Natural killer cell (primary cell): Measurements from ENCODE around the gene CACNG4. TPM values are rescaled to one million over a fixed set of nuclear protein-coding genes. Genes with fewer than 3 reads are reported as not detected.

Experiments
- ATAC-seq, 3 donors: fragments of 150-1000 bp in 2 of 3; fragments of 200-7000 bp in 1 of 3; cut with Tn5 transposase; 1 replicate in 1 of 3; 2 replicates in 2 of 3; pipeline ENCODE4 v1.10.0; 2021; ENCODE audit warnings: mild to moderate bottlenecking in 2 of 3, moderate library complexity in 2 of 3
- DNase-seq, 2 donors: peaks; one replicate each; pipeline versions ENCODE4 v3.0.0 to v3.0.0-alpha.2; 2013 to 2021; ENCODE audit warnings: mixed read lengths in 1 of 2
- H3K27ac ChIP-seq: one replicate; pipeline ENCODE4 v1.5.1; 2013; ENCODE audit warnings: mild to moderate bottlenecking, low read length
- H3K27me3 ChIP-seq: one replicate; pipeline ENCODE4 v1.6.1; 2013; ENCODE audit warnings: low read length; ENCODE audit not compliant: control insufficient read depth, insufficient read depth
- H3K36me3 ChIP-seq: one replicate; pipeline ENCODE4 v1.6.1; 2013; ENCODE audit warnings: low read length; ENCODE audit not compliant: control insufficient read depth, insufficient read depth
- H3K4me1 ChIP-seq: one replicate; pipeline ENCODE4 v1.6.1; 2013; ENCODE audit warnings: low read length; ENCODE audit not compliant: control insufficient read depth, insufficient read depth
- H3K4me3 ChIP-seq: one replicate; pipeline ENCODE4 v1.5.1; 2013; ENCODE audit warnings: low read length
- H3K9me3 ChIP-seq: one replicate; pipeline ENCODE4 v1.6.1; 2013; ENCODE audit warnings: low read length; ENCODE audit not compliant: control insufficient read depth, insufficient read depth
- H3K27ac Mint-ChIP-seq, 2 donors: one replicate each; pipeline ENCODE4 v1.8.0; 2022; ENCODE audit warnings: mild to moderate bottlenecking in 2 of 2, mixed read lengths in 2 of 2, moderate library complexity in 1 of 2
- H3K27me3 Mint-ChIP-seq, 2 donors: one replicate each; pipeline ENCODE4 v1.8.0; 2022; ENCODE audit warnings: low read depth in 2 of 2, mixed read lengths in 2 of 2
- H3K36me3 Mint-ChIP-seq: one replicate; pipeline ENCODE4 v1.8.0; 2022; ENCODE audit warnings: mixed read lengths
- H3K4me1 Mint-ChIP-seq, 2 donors: one replicate each; pipeline ENCODE4 v1.8.0; 2022; ENCODE audit warnings: mixed read lengths in 2 of 2
- H3K4me3 Mint-ChIP-seq: one replicate; pipeline ENCODE4 v1.8.0; 2022; ENCODE audit warnings: mild to moderate bottlenecking, moderate library complexity, mixed read lengths
- H3K9me3 Mint-ChIP-seq, 2 donors: one replicate each; pipeline ENCODE4 v1.8.0; 2022; ENCODE audit warnings: mixed read lengths in 2 of 2
- WGBS: methylation state at CpG from one replicate; pipeline ENCODE4 v1.1.7; 2013; ENCODE audit warnings: missing lambda C conversion rate; ENCODE audit not compliant: insufficient coverage; 5-methylcytosine and 5-hydroxymethylcytosine counted together
- intact Hi-C: fragments of 100-400 bp; cut with micrococcal nuclease; formaldehyde crosslinking; loops from one replicate; pipeline ENCODE4 v1.14.2; 2022
- total RNA-seq, 4 donors: library from RNA; stranded (reverse); fragments of 120-200 nt in 1 of 4; gene quantifications; one replicate each; pipeline versions ENCODE4 v1.2.3 to v1.2.4, GENCODE V29; 2013 to 2022
- TF ChIP-seq, protein P1 (sequence below): fragments of 200-600 bp; IDR thresholded peaks from one replicate; pipeline ENCODE4 v1.8.0; 2022; ENCODE audit warnings: antibody characterized with exemption

Gene CACNG4
- total RNA-seq, 3 donors from 2014 or later (not counting 1 experiment from before 2014, with no cell fraction given) = not detected

GRCh38 chr17:67019809-67020208 lies 55.3 kb downstream of the CACNG4 start:
- Mint-ChIP-seq H3K27ac (no peak overlapping the region), H3K4me1 (no peaks in the 10 kb centered on the region), H3K9me3 (no peaks in the 10 kb centered on the region), H3K36me3 (no peaks in the 10 kb centered on the region), H3K4me3 (no peak overlapping the region), H3K27me3 (no peaks in the 10 kb centered on the region)
- TF ChIP-seq, protein P1, sequence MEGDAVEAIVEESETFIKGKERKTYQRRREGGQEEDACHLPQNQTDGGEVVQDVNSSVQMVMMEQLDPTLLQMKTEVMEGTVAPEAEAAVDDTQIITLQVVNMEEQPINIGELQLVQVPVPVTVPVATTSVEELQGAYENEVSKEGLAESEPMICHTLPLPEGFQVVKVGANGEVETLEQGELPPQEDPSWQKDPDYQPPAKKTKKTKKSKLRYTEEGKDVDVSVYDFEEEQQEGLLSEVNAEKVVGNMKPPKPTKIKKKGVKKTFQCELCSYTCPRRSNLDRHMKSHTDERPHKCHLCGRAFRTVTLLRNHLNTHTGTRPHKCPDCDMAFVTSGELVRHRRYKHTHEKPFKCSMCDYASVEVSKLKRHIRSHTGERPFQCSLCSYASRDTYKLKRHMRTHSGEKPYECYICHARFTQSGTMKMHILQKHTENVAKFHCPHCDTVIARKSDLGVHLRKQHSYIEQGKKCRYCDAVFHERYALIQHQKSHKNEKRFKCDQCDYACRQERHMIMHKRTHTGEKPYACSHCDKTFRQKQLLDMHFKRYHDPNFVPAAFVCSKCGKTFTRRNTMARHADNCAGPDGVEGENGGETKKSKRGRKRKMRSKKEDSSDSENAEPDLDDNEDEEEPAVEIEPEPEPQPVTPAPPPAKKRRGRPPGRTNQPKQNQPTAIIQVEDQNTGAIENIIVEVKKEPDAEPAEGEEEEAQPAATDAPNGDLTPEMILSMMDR = no peak
- ATAC-seq (no peak), DNase-seq (no peak)
- Histone ChIP-seq H3K9me3 (no peaks in the 10 kb centered on the region), H3K4me3 (no peak overlapping the region), H3K27ac (no peak overlapping the region), H3K4me1 (no peaks in the 10 kb centered on the region), H3K27me3 (no peaks in the 10 kb centered on the region), H3K36me3 (no peaks in the 10 kb centered on the region)
- intact Hi-C loops = no loop called here
- WGBS = 81% methylated on average over 8 of the region's 8 CpGs

DNA sequence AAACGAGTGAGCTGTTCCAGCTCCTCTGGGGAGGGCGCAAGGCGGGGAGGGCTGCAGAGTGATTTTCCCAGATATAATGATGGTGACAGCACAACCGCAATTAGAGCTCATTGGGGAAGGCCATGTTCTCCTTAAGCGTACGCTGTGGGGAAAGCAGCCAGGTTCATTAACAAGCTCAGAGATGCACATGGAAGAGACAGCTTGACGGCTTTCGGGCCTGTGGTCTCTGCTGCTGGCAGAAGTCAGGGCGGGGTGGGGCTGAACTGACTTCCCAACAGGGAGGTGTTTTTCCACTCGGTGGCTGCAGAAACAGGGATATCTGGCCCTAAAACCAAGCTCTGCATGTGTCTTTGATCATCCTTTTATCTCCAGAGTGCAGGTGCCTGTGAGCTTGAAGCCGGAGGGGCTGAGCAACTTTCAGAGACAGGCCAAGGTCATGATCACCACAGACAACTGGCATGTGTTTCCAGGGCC lies 55.8 kb downstream of the CACNG4 start:
- TF ChIP-seq, protein P1 = no peak
- DNase-seq = no peak
- Histone ChIP-seq H3K4me3 (no peak overlapping the region), H3K9me3 (no peaks in the 10 kb centered on the region), H3K36me3 (no peaks in the 10 kb centered on the region), H3K27me3 (no peaks in the 10 kb centered on the region), H3K27ac (no peak overlapping the region), H3K4me1 (no peaks in the 10 kb centered on the region)
- no peak overlapping the region for H3K27ac Mint-ChIP-seq
- no peak overlapping the region for H3K4me3 Mint-ChIP-seq
- no peaks in the 10 kb centered on the region for H3K36me3 Mint-ChIP-seq
- intact Hi-C loops = no loop called here
- no peak for ATAC-seq
- 88% methylated on average over 11 of the region's 11 CpGs for WGBS
- no peaks in the 10 kb centered on the region for H3K4me1 Mint-ChIP-seq
- no peaks in the 10 kb centered on the region for H3K27me3 Mint-ChIP-seq
- H3K9me3 Mint-ChIP-seq = no peaks in the 10 kb centered on the region

GRCh38 chr17:67021196-67021595 lies 56.7 kb downstream of the CACNG4 start:
- intact Hi-C loops = no loop called here
- H3K27ac Mint-ChIP-seq = no peak overlapping the region
- no peak overlapping the region for H3K4me3 ChIP-seq
- no peak overlapping the region for H3K27ac ChIP-seq
- TF ChIP-seq, protein P1 = no peak
- ATAC-seq = no peak
- no peaks in the 10 kb centered on the region for H3K27me3 Mint-ChIP-seq
- H3K4me3 Mint-ChIP-seq = no peak overlapping the region
- no peaks in the 10 kb centered on the region for H3K36me3 ChIP-seq
- H3K36me3 Mint-ChIP-seq = no peaks in the 10 kb centered on the region
- H3K4me1 ChIP-seq = no peaks in the 10 kb centered on the region
- DNase-seq = no peak
- H3K4me1 Mint-ChIP-seq = no peaks in the 10 kb centered on the region
- no peaks in the 10 kb centered on the region for H3K27me3 ChIP-seq
- no peaks in the 10 kb centered on the region for H3K9me3 Mint-ChIP-seq
- 85% methylated on average over 7 of the region's 7 CpGs for WGBS
- H3K9me3 ChIP-seq = no peaks in the 10 kb centered on the region

- H3K4me1 ChIP-seq = no peaks in the 10 kb centered on the region
- H3K9me3 Mint-ChIP-seq = no peaks in the 10 kb centered on the region
- WGBS = 84% methylated on average over 14 of the region's 16 CpGs
Observed at GRCh38 chr17:67021743-67022450, 57.4 kb downstream of the CACNG4 start.

More at GRCh38 chr17:67021743-67022450, 57.4 kb downstream of the CACNG4 start:
- H3K36me3 Mint-ChIP-seq = no peaks in the 10 kb centered on the region
- intact Hi-C loops = no loop called here
- H3K4me3 Mint-ChIP-seq = no peak overlapping the region
- no peaks in the 10 kb centered on the region for H3K27me3 ChIP-seq
- ATAC-seq (no peak), DNase-seq (no peak)
- no peaks in the 10 kb centered on the region for H3K9me3 ChIP-seq
- TF ChIP-seq, protein P1 = no peak
- no peak overlapping the region for H3K27ac Mint-ChIP-seq
- H3K27me3 Mint-ChIP-seq = no peaks in the 10 kb centered on the region
- no peak overlapping the region for H3K27ac ChIP-seq
- no peaks in the 10 kb centered on the region for H3K36me3 ChIP-seq
- no peak overlapping the region for H3K4me3 ChIP-seq
- no peaks in the 10 kb centered on the region for H3K4me1 Mint-ChIP-seq
